ENCODE measurements around the gene XCL1.

DNA sequence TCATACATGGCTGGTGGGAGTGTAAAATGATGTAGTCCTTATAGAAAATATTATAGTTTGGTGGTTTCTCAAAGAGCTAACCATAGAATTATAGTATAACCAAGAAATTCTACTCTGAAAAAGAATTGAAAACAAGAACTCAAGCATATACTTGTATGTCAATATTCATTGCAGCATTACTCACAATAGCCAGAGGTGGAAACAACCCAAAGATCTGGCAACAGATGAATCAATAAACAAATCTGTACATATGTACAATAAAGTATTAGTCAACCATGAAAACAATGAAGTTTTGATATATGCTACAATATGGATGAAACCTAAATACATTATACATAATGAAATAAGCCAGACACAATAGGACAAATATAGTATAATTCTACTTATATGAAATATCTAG, 29.7 kb downstream of the XCL1 start:
- TF ChIP-seq, protein P1, sequence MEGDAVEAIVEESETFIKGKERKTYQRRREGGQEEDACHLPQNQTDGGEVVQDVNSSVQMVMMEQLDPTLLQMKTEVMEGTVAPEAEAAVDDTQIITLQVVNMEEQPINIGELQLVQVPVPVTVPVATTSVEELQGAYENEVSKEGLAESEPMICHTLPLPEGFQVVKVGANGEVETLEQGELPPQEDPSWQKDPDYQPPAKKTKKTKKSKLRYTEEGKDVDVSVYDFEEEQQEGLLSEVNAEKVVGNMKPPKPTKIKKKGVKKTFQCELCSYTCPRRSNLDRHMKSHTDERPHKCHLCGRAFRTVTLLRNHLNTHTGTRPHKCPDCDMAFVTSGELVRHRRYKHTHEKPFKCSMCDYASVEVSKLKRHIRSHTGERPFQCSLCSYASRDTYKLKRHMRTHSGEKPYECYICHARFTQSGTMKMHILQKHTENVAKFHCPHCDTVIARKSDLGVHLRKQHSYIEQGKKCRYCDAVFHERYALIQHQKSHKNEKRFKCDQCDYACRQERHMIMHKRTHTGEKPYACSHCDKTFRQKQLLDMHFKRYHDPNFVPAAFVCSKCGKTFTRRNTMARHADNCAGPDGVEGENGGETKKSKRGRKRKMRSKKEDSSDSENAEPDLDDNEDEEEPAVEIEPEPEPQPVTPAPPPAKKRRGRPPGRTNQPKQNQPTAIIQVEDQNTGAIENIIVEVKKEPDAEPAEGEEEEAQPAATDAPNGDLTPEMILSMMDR (IDR thresholded peaks at IDR 0.05) = no peak
- TF ChIP-seq EZH2 (IDR thresholded peaks at IDR 0.05) = no peak
- no peak for TF ChIP-seq EZH2phosphoT487 (IDR thresholded peaks at IDR 0.05)

Data from neural progenitor cell (in vitro differentiated cells).